Activated naive CD4-positive, alpha-beta T cell treated with anti-CD3 and anti-CD28 coated beads, Interleukin-2, amount 50 U/mL, for 16 hours (primary cell): ENCODE measurements around the gene CPPED1.
"Not testable (repeated sequence)": the region's sequence is repeated elsewhere in the genome, so short reads cannot be mapped to it uniquely, and the experiment has no call there.

Experiments used
- DNase-seq: peaks from one replicate; pipeline ENCODE4 v3.0.0-alpha.2; 2020

CPPED1 gene

DNA sequence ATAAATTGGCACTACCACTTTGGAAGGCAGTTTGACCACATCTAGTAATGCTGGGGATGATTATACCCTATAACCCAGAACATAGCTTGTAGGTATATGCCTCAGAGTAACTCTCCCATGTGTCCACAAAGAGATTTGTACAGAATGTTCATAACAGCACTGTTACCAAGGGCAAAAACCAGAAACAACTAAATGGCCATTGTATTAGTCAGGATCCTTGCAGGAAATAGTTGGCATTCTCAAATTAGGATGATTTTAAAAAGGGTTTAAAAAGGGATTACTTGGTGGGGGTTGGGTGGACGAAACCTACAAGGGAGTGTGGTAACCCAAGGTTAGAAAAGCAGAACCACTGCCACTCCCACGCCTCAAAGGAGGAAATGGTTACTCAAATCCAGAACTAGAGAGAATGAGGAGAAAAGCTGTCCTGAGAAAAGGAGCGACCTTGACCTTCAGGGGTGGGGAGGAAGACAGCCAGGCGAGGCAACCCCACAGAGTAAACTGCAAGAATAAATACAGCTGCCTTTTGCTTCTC is 2.1 kb downstream of the CPPED1 start:
- no peak for DNase-seq

DNA sequence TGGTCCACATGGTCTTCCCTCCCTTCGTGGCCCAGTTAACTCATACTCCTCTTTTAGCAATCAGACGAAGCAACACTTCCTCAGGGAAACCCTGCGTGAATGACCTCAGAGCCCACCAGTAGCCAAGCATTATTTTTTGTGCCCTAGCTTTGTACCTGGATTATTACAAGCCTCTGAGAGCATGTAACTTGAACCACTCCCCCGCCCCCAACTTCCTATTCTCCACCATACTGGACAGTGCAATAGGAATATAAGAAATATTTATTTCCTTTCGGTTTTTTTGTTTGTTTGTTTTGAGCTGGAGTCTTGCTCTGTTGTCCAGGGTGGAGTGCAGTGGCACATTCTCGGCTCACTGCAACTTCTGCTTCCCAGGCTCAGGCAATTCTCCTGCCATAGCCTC is 2.9 kb downstream of the CPPED1 start:
- no peak for DNase-seq

DNA sequence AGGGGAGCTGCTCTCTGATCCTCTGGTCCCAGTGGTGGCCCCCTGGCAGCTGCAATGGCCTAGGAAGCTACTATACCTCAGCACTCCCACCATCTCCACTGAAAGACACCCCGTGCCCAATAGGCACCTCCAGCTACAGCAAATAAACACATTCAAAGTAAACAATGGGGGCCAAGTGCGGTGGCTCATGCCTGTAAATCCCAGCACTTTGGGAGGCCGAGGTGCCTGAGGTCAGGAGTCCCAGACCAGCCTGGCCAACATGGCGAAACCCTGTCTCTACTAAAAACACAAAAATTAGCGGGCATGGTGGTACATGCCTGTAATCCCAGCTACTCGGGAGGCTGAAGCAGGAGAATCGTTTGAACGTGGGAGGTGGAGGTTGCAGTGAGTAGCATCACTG is 3.7 kb downstream of the CPPED1 start:
- not testable (repeated sequence) for DNase-seq

DNA sequence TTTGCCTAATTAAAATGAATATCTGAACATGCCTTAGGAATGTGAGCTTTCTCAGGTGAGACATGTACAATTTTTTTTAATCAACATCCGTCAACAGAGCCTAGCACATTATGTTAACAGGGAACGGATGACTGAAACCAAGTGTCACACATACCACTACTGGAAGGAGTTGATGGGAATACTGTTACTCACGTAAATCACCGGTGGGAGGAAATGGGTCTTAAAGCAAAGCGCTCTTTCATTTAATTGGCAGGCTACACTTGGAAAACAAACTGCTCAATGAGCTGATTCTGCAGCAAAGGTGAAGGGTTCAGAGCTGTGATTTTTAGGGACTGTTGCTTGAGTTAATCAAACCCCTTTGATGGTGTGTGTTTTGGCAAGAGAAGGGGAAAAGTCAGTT is 4.8 kb downstream of the CPPED1 start:
- no peak for DNase-seq

DNA sequence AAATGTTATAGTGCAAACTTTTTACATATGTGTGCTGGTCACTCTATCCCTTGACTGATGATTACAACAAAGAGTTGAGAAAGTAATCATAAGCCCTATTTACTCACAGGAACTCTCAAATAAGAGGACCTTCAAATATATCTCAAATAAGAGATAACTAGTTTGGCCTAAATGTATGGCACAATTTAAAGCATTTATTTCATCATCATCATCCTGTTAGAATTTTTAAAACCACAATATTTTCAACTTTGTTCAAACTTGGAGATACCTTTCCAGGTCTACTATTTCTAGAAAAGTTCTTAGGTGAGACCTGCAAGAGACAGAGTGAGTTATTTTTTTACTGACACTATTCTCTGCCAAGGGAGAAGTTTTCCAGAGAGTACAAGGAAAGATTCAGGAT is 5.5 kb downstream of the CPPED1 start:
- DNase-seq: no peak

DNA sequence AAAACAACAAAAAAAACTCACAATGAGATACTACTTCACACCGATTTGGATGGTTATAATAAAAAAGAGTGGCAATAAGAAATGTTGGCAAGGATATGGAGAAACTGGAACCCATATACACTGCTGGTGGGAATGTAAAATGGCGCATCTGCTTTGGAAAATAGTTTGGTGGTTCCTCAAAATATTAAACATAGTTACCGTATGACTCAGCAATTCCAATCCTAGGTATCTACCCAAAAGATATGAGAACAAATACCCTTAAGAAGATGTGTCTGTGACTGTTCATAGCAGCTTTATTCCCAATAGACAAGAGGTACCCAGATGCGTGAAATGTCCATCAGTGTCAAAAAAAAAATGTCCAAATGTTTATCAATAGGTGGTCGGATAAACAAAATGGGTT is 7.2 kb downstream of the CPPED1 start:
- DNase-seq: no peak

DNA sequence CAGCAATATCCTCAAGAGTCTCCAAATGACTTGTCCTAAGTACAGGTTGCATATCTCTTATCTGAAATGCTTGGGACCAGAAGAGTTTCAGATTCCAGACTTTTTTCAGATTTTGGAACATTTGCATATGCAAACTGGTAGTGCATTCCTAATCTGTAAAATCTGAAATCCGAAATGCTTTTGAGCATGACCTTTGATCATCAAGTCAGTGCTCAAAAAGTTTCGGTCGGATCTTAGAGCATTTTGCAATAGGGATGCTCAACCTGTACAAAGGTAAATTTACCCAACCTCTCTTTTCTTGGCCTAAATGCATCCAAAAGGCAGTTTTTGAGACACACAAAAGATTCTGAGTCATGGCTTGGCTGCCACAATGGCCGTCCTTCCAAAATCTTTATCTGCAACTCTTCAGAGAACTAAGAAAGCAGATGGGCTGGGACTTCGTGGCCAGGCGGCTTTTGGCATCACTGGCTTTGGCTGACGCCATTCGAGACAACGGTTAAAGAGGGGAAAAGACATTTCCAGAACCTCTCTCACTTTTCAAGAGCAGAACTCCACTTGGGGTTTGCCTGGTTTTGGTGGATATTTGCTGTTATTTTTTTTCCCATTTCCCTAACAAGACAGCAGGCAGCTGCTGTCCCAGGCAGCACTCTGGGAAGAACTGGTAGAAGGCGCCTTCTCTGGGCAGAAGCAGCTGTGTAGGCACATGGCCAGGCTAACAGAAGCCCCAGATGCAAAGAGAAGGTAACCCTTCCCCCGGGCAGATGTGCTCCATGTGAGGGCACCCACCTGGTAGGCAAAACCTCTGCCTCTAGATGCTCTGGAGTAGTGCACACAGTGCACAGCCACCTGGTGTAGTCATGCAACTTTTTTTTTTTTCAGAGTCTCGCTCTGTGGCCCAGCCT is 8.9 kb downstream of the CPPED1 start:
- DNase-seq: no peak

DNA sequence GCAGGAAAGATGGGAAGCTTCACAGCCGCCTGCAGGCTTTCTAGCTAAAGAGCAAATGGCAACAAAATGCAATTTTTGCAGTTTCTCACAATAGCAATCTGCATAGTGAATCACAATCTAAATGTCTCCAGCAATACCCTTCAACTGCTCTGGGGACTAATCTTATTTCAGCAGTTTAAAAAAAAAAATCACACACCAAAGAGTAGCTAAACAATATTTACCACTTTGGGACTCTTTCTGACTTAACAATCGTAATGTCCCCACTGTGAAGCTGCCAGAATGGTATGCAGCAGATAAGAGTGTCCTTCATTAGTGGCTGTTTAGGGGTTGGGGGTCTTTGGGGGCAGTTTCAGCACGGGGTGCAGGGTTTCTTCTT is 9.8 kb downstream of the CPPED1 start:
- DNase-seq: no peak

DNA sequence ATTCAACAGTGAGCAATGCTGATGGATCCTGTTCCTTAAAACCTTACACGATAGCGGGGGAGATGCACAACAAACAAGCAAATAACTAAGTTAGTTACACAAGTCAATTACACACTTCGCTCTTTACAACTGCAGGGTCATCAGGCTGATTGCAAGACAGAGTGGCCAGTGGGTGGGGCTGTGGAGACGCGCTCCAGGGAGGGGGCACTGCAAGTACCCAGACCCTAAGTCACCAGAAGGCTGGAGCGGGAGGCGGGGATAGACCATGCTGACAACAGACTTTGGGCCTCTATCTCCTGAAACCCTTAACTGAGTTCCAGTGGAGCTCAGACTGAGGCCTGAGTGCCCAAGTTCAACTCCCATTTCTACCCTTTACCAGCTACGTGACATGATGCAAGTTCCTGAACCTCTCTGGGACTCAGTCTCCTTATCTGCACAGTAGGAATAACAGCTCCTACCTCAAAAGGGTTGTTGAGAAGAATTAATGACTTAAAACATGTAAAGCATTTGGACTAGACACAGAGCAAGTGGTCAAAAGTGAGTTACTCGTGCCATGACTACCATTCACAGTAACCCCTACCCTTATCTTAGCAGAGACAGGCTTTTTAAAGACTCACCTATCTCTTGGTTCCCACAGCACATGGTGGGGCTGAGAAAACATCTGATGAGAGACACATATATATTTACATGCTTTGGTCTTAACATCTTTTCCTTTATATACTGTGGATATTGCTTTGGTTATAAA is 10.4 kb downstream of the CPPED1 start:
- no peak for DNase-seq

DNA sequence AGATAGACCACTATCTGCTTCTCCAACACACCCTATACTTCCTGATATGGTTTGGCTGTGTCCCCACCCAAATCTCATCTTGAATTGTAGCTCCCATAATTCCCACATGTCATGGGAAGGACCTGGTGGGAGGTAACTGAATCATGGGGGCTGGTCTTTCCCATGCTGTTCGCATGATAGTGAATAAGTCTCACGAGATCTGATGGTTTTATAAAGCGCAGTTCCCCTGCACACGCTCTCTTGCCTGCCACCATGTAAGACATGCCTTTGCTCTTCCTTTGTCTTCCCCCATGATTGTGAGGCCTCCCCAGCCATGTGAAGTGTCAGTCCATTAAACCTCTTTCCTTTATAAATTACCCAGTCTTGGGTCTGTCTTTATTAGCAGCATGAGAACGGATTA is 11.2 kb downstream of the CPPED1 start:
- not testable (repeated sequence) for DNase-seq

DNA sequence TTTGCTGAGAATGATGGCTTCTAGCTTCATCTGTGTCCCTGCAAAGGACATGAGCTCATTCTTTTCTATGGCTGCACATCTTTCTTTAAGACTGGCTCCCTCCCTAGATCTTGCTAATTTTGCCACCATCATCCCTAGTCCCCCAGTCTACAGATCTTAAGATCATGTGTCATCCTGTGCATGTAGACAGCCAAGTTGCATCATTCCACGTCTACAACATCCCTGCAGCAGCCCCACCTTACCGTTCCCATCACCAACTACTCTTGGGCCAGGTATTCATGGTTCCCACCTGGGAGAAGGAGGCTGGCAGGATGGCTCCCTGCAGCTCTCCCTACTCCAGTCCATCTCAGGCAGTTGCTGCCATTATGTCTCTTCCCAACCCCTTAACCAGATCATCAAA is 12.3 kb downstream of the CPPED1 start:
- no peak for DNase-seq

DNA sequence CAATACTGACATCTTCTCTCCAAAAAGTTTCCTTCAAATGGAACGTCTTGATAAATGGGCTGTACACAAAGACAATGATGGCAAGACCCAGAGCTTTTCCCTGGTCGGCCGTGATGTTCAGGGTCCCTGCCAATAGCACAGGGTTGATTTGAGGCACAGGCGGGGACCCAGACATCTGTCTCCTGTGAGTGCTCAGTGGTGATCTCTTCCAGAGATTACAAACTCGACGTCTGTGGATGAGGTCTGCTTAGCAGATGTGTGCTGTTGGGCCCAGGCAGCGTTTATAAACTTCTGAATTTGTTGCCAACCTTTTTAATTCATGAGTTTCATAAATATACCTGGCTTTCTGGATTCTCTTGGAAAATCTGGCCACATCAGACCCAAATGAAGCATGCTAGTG is 14.9 kb downstream of the CPPED1 start:
- no peak for DNase-seq

DNA sequence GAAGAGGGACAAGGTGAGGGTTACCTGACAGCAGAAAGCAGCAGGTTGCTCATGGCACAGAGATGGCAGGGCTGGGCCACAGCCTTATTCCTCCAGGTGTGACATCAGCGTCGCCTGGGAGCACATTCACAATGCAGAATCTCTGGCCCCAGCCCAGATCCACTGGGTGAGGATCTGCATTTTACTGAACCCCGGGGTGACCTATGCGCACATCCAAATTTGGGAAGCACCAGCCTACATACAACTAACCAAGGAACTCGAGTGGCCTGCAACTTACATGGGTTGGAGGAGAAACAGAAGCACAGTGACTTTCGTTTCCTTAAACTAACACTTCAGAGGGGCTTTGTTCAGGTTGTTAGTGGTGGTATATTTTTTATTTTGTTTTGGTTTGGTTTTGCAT is 17.6 kb downstream of the CPPED1 start:
- DNase-seq: no peak

DNA sequence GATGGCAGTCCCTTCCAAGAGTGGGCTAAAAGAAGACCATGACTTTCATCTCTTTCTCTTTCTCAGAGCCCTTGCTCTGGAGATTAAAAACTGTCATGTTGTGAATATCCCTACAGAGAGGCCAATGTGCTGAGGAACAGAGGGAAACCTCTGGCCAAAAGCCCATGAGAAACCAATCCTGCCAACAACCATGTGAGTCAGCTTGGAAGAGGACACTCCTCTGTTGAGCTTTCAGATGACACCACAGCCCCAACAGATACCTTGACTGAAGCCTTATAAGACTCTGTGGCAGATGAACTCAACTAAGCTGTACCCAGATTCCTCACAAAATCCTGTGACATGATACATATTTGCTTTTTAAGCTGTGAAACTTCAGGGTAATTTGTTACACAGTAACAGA is 19.6 kb downstream of the CPPED1 start:
- no peak for DNase-seq

DNA sequence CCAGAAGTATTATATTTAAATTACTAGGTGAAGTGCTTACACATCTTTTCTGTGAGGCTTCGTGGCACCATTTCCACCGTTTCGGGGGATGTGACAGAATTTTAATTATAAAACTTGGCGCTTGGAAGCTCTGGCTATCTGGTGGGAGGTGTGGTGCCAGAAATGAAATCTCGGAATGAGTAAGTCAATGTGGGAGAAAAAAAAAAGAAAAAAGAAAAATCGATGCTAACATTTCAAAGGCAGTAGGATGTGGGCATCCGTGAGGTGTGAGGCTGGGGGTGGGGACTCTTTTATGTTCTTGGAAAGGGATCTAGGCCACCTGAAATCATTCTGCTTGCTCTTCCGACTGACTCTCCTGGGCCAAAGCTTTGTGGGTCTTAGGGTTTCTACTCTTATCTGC is 21.9 kb downstream of the CPPED1 start:
- DNase-seq: no peak

DNA sequence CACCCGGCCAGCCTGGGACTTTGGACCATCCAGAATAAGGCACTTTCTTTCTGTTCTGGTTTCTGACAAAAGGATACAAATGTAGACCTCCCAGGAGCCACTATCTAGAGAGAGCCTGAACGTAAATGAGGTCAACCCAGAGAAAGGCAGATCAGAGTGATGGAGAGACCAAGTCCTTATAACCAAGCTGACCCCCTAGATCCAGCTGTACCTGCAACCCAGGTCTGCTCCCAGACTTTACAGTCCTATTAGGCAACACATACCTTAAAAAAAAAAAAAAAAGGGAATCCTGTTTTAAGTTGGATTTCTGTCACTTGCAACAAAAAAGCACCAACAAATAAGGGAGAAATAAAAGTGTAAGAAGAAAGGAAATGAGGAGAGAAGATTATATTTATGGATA is 23.2 kb downstream of the CPPED1 start:
- DNase-seq: no peak

DNA sequence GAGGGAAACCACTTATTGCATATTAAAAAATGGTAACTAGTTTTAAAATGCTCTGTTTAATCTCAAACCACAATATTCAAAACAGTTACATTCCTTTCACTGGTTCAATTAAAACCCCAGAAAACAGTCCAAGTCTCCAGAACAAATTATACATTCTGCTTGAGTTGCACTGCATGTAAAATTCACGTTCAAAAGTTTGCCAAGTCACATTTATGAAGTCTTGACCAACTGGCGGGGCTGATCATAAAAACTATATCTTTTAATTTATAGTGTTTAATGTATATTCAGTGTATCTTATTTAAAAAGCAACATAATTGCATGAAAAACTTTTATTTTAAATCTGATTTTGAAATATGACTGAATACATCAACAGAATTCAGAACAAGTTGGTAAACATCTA is 25.0 kb downstream of the CPPED1 start:
- no peak for DNase-seq

DNA sequence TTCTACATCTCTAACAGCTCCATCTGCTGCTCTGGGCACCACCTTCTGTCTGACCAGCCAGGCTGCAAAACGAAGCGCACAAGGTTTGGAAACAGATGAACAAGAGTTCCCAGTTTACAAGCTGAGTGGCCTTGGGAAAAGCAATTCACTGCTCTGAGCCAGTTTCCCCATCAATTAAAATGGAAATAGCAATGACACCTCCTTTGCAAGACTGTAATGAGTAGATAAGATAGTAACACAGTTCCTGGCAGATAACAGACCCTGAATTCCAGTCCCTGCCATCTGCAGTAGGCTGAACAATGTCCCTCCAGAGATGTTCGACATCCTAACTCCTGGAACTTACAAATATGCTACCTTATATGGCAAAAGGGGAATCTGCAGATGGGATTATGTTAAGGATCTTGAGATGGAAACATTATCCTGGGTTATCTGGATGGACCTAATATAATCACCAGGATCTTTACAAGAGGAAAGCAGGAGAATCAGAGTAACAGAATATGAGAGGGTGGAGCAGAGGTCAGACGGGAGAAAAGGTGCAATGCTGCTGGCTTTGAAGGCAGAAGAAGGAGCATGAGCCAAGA is 27.9 kb downstream of the CPPED1 start:
- DNase-seq: no peak

DNA sequence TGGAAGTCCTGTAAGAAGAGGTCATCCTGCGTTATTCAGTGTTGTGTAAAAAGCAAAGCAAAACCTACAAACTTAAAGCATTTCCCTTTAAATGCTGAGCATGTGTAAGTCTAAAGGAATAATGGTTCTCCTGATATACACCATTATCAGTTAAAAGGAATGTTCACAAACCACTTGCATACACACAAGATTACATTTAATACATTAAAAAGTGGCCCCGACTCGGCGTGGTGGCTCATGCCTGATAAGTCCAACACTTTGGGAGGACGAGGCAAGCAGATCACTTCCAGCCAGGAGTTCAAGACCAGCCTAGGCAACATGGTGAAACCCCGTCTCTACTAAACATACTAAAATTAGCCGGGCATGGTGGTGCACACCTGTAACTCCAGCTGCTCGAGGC is 30.5 kb downstream of the CPPED1 start:
- DNase-seq: no peak

DNA sequence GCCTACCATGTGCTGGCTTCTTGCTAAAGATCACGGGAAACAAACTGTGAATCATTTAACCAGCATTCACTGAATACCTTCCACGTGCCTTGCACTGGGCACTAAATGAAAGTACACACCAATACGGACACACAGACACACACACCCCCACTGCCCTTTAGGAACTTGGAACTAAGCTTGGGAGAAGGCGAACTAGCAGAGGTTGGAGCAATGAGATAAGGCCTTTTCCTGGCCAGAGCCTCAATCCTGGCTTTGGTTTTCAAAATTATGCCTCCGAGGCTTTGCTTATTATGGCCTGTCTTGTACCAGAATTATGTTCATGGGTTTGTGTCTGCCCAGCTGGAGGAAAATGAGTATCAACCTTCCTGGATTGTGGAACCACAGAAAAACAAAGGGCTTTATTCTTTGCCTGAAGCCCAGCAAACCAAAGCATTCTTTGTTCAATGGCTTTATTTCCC is 32.3 kb downstream of the CPPED1 start:
- no peak for DNase-seq

DNA sequence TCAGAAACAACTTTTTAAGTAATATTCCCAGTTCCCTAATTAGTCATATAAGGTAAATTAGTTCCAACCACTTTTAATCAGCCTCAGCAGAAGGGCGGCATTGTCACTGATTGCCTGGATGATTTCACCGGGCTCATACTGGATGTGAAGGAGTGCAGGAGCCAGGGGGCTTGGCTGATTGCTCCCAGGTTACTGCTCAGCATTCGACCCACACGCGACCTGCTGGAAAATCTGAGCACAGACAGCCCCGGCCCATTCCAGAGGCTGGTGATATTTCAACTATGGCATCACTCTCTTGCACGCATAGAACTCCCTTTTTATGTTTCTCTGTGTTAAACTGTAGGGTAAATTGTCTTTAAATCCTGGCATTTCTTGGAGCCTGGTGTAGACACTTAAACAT is 34.2 kb downstream of the CPPED1 start:
- no peak for DNase-seq

DNA sequence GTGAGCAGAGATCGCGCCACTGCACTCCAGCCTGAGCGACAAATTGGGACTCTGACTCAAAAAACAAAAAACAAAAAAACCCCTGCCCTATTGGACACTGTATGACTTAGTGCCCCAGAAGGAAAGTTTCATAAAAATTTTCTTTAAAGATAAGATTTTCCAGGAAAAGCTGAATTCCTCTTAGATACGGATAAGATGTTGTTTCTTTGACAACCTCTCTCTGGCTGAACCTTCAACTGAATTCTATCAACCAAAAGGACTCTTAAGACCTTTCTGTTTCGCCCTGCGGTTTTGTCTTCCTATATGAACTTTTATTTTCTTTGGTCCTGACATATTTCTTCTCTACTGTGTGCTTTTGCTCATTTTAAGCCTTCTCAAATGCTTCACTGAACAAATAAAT is 35.8 kb downstream of the CPPED1 start:
- DNase-seq: no peak

DNA sequence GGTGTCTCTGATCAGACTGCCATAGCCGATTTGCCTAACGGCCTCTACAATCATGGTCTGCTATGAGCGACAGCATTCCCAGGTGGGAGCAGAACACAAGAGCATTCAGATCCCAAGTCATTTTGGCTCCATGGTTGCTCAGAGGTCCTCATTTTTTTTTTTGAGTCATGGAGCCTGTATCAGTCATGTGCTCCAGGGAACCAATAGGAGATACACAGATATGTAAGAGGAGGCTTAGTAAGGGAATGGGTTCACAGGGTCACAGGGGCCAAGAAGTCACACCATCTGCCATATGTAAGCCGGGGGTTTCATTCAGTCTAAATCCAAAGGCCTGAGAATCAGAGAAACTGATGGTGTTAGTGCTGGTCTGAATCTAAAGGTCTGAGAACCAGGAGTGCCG is 36.8 kb downstream of the CPPED1 start:
- no peak for DNase-seq

DNA sequence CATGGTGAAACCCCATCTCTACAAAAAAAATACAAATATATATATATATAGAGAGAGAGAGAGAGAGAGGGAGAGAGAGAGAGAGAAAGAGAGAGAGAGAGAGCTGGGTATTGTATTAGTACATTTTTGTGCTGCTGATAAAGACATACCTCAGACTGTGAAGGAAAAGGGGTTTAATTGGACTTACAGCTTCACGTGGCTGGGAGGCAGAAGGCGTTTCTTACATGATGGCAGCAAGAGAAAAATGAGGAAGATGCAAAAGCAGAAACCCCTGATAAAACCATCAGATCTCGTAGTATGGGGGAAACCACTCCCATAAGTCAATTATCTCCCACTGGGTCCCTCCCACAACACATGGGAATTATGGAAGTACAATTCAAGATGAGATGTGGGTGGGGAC is 37.5 kb downstream of the CPPED1 start:
- not testable (repeated sequence) for DNase-seq
